ACC112 (cell line): ENCODE data around the gene LHPP.
A peak's percentile ranks its signal among the peaks of the same experiment; 100 is the strongest.

Source experiments
- H2AFZ ChIP-seq: fragments of 200-600 bp; sonication (generic); one replicate; pipeline ENCODE4 v1.6.0; 2017; ENCODE audit warnings: antibody characterized with exemption, low read length; ENCODE audit not compliant: unreplicated experiment
- H3K27ac ChIP-seq: fragments of 200-600 bp; sonication (generic); 2 replicates; pipeline ENCODE4 v1.5.1; 2014; ENCODE audit warnings: low read depth, mild to moderate bottlenecking, antibody characterized with exemption, low read length, moderate library complexity
- H3K27me3 ChIP-seq: fragments of 200-600 bp; sonication (generic); 2 replicates; pipeline ENCODE4 v1.6.1; 2014; ENCODE audit warnings: mild to moderate bottlenecking, antibody characterized with exemption, low read length, moderate library complexity, mixed read lengths; ENCODE audit not compliant: insufficient read depth
- H3K36me3 ChIP-seq: fragments of 200-600 bp; sonication (generic); 2 replicates; pipeline ENCODE4 v1.6.1; 2016; ENCODE audit warnings: mild to moderate bottlenecking, antibody characterized with exemption, low read length, moderate library complexity, mixed read lengths; ENCODE audit not compliant: insufficient read depth
- H3K4me1 ChIP-seq: fragments of 200-600 bp; sonication (generic); one replicate; pipeline ENCODE4 v1.6.1; 2016; ENCODE audit warnings: low read length, mixed read lengths; ENCODE audit not compliant: insufficient read depth, unreplicated experiment, control insufficient read depth
- H3K4me3 ChIP-seq: fragments of 200-600 bp; sonication (generic); 2 replicates; pipeline ENCODE4 v1.5.1; 2014; ENCODE audit warnings: mild to moderate bottlenecking, low read depth, low read length
- H3K79me2 ChIP-seq: fragments of 200-600 bp; sonication (generic); one replicate; pipeline ENCODE4 v1.6.0; 2016; ENCODE audit warnings: low read length; ENCODE audit not compliant: control insufficient read depth, unreplicated experiment, insufficient read depth

LHPP gene

DNA sequence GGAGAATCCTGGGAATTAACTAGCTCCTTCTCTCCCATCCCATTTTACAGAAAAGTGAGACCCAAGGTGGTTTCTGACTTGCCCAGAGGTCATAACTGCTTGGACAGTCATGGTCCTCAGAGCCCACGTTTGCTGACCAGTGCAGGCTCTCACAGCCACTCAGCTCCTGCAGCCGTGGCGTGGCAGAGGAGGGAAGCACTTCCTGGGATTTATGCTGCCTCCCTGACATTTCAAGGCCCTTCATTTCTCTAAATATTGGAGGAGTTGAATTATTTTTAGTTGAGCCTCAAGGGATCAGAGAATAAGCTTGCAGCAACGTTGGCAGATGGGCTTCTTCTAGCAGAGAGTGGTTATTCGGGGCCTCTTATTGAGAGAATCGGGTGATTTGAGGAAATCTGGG is 77.1 kb downstream of the LHPP start:
- Histone ChIP-seq H3K4me3 (no peak overlapping the region), H3K27ac (no peak overlapping the region), H3K4me1 (no peaks in the 10 kb centered on the region), H3K27me3 (no peaks in the 10 kb centered on the region), H3K79me2 (no peaks in the 10 kb centered on the region), H2AFZ (no peak overlapping the region), H3K36me3 (no peaks in the 10 kb centered on the region)

GRCh38 chr10:124539935-124540641 is 78.5 kb downstream of the LHPP start:
- no peaks in the 10 kb centered on the region for H3K79me2 ChIP-seq
- no peaks in the 10 kb centered on the region for H3K36me3 ChIP-seq
- peak overlapping the region; percentile 60 for H2AFZ ChIP-seq
- H3K27ac ChIP-seq, result no peak overlapping the region
- H3K4me1 ChIP-seq, result no peaks in the 10 kb centered on the region
- H3K27me3 ChIP-seq, result no peaks in the 10 kb centered on the region
- peak overlapping the region; percentile 51; the same call in 1 of the 2 replicates for H3K4me3 ChIP-seq

- H3K4me3 ChIP-seq, result no peak overlapping the region
- H3K27ac ChIP-seq, result no peak overlapping the region
- no peak overlapping the region for H2AFZ ChIP-seq
- H3K79me2 ChIP-seq, result no peaks in the 10 kb centered on the region
- H3K4me1 ChIP-seq, result no peaks in the 10 kb centered on the region
- no peaks in the 10 kb centered on the region for H3K36me3 ChIP-seq
- no peaks in the 10 kb centered on the region for H3K27me3 ChIP-seq
These were observed 79.7 kb downstream of the LHPP start for GRCh38 chr10:124541076-124541903.

DNA sequence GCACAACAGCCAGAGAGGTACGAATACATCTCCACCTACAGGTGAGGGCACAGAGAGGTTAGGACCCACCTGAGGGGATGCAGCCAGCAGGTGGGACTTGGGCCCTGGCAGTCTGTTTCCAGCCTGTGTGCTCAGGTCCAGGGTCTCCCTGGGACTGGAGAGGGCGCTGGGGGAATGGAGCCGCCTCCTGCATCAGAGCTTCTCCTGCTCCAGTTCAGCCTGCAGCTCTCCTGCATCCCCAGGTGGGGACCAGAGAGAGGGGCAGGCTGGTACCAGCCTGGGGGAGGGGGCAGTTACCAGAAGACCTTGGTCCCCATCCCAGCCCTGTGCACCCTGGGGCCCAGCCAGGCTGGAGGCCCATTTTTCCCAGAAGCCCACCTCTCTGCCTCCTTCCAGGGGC is 80.7 kb downstream of the LHPP start:
- no peak overlapping the region for H2AFZ ChIP-seq
- H3K4me3 ChIP-seq, result no peak overlapping the region
- H3K4me1 ChIP-seq, result no peaks in the 10 kb centered on the region
- no peak overlapping the region for H3K27ac ChIP-seq
- H3K36me3 ChIP-seq, result no peaks in the 10 kb centered on the region
- H3K27me3 ChIP-seq, result no peaks in the 10 kb centered on the region
- no peaks in the 10 kb centered on the region for H3K79me2 ChIP-seq

DNA sequence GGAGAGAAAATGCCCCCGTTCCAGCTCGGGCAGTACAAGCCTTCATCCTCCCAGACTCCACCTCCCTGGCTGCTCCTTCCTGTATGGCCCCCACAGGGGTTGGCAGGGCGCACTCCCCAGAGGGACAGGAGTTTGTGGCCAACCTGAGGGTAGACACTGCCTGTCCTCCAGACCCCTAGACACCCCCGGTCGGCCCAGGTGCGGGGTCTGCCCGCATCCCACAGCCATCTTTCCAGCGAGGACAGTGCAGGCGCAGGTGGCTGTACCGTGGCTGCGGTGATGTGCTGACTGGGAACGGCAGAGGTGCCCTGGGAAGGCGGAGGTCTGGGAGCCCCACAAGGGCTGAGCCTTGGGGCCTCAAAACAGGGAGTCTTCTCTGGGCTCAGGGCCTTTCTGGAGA is 81.5 kb downstream of the LHPP start:
- no peaks in the 10 kb centered on the region for H3K36me3 ChIP-seq
- H3K79me2 ChIP-seq, result no peaks in the 10 kb centered on the region
- H2AFZ ChIP-seq, result no peak overlapping the region
- H3K27ac ChIP-seq, result no peak overlapping the region
- no peaks in the 10 kb centered on the region for H3K27me3 ChIP-seq
- H3K4me1 ChIP-seq, result no peaks in the 10 kb centered on the region
- no peak overlapping the region for H3K4me3 ChIP-seq

GRCh38 chr10:124543971-124544370 is 82.3 kb downstream of the LHPP start:
- H3K79me2 ChIP-seq, result no peaks in the 10 kb centered on the region
- no peak overlapping the region for H2AFZ ChIP-seq
- no peaks in the 10 kb centered on the region for H3K4me1 ChIP-seq
- H3K27me3 ChIP-seq, result no peaks in the 10 kb centered on the region
- no peaks in the 10 kb centered on the region for H3K36me3 ChIP-seq
- H3K4me3 ChIP-seq, result no peak overlapping the region
- no peak overlapping the region for H3K27ac ChIP-seq

DNA sequence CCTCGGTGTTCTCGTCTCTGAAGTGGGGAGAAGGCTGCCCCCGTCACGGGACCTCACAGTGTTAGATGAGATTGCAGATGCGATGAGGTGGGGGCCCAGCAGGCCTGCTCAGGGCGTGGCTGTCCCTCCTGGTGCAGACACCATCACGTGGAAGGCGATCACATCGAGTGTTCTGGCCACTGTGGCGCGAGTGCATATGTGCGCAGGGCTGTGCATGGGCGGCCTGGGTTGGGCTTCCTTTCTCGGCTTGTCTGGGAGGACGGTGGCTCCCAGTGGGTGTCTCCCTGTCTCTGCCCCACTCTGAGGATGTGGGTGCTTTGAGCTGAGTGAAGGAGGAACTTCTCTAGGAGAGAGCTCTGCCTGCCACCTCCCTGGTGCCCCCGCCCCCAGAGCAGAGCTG is 83.1 kb downstream of the LHPP start:
- no peak overlapping the region for H2AFZ ChIP-seq
- H3K79me2 ChIP-seq, result no peaks in the 10 kb centered on the region
- no peak overlapping the region for H3K27ac ChIP-seq
- H3K27me3 ChIP-seq, result no peaks in the 10 kb centered on the region
- H3K36me3 ChIP-seq, result no peaks in the 10 kb centered on the region
- no peak overlapping the region for H3K4me3 ChIP-seq
- H3K4me1 ChIP-seq, result no peaks in the 10 kb centered on the region

GRCh38 chr10:124545351-124546054 is 83.9 kb downstream of the LHPP start:
- H3K4me3 ChIP-seq, result no peak overlapping the region
- no peak overlapping the region for H3K27ac ChIP-seq
- no peaks in the 10 kb centered on the region for H3K4me1 ChIP-seq
- H3K79me2 ChIP-seq, result no peaks in the 10 kb centered on the region
- no peak overlapping the region for H2AFZ ChIP-seq
- H3K27me3 ChIP-seq, result no peaks in the 10 kb centered on the region
- no peaks in the 10 kb centered on the region for H3K36me3 ChIP-seq

GRCh38 chr10:124546055-124546369 is 84.4 kb downstream of the LHPP start:
- Histone ChIP-seq H3K4me1 (no peaks in the 10 kb centered on the region), H2AFZ (no peak overlapping the region), H3K36me3 (no peaks in the 10 kb centered on the region), H3K27me3 (no peaks in the 10 kb centered on the region), H3K4me3 (no peak overlapping the region), H3K79me2 (no peaks in the 10 kb centered on the region), H3K27ac (no peak overlapping the region)

DNA sequence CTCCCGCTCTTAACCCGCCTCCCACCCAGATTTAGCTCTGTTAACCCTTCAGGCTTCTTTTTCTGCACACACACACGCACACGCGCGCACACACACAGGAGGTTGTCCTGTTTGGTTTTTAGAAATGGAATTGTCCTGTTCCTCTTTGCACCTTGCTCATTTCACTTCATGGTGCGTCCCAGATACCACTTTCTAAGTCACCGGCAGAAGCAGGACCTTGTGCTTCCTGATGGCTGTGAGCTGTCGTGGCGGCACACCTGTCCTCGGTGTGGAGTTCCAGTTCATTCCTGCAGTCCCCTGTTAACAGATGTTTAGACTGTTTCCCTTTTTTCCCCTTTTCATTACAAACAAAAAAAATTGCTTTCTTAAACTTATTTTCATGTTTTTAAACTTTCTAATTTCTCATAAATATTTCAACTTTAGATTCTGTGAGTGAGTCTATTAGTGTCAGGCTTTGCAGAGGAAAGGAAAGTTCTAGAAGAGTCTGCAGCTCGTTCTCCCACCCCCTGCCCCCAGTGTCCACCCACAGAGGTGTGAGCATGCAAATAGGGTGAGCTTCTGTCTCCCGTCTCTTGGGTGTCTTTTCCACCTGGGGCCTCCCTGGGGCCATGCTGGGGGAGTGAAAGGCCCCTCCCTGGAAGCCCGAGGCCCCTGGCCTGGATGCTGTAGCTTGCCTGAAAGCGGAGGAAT is 85.5 kb downstream of the LHPP start:
- no peaks in the 10 kb centered on the region for H3K79me2 ChIP-seq
- no peaks in the 10 kb centered on the region for H3K27me3 ChIP-seq
- H3K36me3 ChIP-seq, result no peaks in the 10 kb centered on the region
- H3K4me3 ChIP-seq, result no peak overlapping the region
- H3K4me1 ChIP-seq, result no peaks in the 10 kb centered on the region
- H2AFZ ChIP-seq, result no peak overlapping the region
- no peak overlapping the region for H3K27ac ChIP-seq
